ENCODE data around the gene INPP5J.

Gene INPP5J

DNA sequence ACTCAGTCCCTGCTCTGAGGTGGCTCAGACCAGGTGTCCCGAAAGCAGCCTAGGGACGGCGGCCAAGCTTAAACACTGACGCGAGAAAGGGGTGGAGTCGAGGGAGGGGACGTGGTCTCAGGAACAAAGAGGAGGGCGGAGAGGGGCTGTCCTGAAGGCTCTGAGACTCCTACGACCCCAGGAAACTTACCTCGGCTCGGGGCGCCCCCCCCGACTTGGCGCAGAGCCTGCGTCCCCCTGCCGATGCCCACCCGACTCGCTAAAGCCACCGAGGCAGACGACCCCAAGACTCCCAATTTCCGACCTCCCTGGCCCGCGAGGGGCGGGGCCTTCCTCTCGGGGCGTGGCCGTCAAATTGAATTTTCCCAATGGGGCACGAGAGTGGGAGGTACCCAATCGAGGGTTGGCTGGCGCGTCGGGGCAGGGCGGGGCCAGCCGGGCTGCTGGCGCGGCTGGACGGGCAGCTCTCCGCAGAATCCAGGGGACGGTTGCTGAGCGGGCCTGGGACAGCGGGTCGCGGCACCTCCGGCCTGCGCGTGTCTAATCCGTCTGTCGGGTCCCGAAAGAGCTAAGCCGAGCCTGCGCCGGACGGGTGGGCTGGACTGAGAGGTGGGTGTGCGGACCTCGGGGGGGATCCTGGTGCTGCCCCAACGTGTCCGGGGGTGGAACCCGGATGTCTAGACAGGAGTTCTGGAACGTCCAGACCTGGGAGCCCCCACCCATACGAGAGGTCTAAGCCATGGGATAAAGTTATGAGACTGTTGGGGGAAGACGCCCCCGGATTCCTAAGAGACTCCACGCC lies 41.7 kb upstream of the INPP5J start, which contains the start of gene SMTN:
SMTN (plus strand) TSS at position 471 of the 802 bp plus-strand sequence. CDS start 1,941 bp downstream, outside the sequence.
- DNase-seq (ENCODE audit: low read depth): peak; percentile 94
- TF ChIP-seq, protein P1, sequence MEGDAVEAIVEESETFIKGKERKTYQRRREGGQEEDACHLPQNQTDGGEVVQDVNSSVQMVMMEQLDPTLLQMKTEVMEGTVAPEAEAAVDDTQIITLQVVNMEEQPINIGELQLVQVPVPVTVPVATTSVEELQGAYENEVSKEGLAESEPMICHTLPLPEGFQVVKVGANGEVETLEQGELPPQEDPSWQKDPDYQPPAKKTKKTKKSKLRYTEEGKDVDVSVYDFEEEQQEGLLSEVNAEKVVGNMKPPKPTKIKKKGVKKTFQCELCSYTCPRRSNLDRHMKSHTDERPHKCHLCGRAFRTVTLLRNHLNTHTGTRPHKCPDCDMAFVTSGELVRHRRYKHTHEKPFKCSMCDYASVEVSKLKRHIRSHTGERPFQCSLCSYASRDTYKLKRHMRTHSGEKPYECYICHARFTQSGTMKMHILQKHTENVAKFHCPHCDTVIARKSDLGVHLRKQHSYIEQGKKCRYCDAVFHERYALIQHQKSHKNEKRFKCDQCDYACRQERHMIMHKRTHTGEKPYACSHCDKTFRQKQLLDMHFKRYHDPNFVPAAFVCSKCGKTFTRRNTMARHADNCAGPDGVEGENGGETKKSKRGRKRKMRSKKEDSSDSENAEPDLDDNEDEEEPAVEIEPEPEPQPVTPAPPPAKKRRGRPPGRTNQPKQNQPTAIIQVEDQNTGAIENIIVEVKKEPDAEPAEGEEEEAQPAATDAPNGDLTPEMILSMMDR (IDR thresholded peaks at IDR 0.05; ENCODE audit: insufficient read depth, low read depth, low read length, missing control alignments): no peak
- H3K4me3 ChIP-seq (ENCODE audit: low read length): peak within 1 kb of the TSS; percentile 74

DNA sequence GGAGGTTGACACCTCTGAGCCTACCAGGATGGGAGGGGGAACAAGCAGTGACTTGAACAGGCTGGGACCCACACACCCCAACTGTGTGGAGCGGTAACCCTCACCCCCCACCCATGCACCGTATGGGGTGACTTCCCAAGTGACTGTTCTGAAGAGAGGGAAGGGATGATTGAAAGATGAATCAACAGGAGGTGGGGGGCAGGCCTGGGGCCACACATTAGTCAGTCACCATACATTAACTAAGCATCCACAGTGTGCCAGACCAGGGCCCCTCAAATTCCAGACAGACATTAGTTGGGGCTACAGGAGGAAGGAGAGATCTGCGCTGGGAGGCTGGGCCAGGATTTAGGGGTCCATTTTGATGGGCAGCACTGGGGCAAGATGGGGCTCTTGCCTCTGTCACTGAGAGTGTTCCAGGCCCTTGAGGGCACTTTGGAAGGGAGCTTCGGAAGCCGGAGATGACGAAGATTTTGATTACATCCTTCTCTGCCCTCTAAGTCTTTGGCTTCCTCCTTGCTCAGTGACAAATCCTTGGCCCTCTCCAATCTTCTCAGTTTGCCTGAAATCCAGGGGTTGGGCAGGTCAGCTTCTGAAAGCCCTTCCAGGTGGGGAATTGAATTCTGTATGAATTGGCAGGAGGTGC lies 40.7 kb upstream of the INPP5J start:
- TF ChIP-seq, protein P1 (IDR thresholded peaks at IDR 0.05; ENCODE audit: insufficient read depth, low read depth, low read length, missing control alignments): no peak
- H3K4me3 ChIP-seq (ENCODE audit: low read length): peak overlapping the region; percentile 74

DNA sequence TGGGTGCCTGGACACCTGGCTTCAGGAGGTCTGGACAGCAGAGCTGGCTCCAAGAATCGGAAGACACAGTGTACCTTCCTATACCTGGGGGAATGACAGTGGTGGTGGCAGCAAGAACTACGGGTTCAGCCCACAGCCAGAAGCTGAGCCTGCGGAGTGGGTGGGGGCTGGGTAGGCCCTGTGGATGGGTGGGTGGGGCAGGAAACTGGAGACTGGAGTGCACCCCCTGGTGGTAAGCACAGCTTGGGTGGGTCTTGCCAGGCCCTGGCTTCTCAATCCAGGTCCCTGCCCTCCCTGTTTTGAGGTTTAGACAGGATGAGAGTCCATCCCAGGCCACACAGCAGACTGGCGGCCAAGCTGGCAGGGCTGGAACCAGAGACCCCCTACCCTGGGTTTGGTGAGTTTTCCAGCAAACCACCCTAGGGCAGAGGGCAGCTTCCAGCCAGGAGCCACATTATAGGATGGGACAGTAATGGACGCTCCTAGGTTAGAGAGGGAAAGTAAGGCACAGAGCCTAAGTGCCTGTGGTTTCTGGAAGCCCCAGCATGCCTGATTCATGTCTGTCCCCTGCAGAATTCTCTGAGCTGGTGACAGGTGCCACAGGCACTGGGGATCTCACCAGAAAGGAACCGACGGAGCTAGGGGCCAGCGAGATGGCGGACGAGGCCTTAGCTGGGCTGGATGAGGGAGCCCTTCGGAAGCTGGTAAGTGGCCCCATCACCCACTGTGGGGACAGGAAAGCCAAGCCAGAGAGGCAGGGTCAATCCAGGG lies 40.0 kb upstream of the INPP5J start:
- peak overlapping the region; percentile 74 for H3K4me3 ChIP-seq (ENCODE audit: low read length)
- TF ChIP-seq, protein P1 (IDR thresholded peaks at IDR 0.05; ENCODE audit: insufficient read depth, low read depth, low read length, missing control alignments): peak; percentile 65
- peak; percentile 84 for DNase-seq (ENCODE audit: low read depth)

More for the DNA sequence above, 40.7 kb upstream of the INPP5J start:
- DNase-seq (ENCODE audit: low read depth): peak; percentile 87

DNA sequence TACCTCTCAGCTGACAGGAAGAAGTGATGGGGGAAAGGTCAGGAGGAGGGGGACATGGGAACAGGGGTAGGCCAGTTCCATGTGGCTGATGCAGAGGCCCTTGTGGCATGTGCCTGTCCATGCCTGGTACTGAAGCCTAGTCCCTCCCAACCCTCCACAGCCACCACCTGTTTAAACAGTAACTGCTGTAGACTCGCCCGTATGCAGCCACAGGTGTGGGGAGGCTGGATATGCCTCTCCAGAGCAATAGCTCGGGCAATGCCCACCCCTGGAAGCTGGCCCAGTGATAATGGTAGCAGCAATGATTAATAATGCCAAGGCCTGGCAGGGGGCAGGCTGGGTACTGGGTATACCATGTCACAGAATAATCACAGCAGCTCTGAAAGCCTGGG lies 39.4 kb upstream of the INPP5J start:
- no peak overlapping the region for H3K4me3 ChIP-seq (ENCODE audit: low read length)

DNA sequence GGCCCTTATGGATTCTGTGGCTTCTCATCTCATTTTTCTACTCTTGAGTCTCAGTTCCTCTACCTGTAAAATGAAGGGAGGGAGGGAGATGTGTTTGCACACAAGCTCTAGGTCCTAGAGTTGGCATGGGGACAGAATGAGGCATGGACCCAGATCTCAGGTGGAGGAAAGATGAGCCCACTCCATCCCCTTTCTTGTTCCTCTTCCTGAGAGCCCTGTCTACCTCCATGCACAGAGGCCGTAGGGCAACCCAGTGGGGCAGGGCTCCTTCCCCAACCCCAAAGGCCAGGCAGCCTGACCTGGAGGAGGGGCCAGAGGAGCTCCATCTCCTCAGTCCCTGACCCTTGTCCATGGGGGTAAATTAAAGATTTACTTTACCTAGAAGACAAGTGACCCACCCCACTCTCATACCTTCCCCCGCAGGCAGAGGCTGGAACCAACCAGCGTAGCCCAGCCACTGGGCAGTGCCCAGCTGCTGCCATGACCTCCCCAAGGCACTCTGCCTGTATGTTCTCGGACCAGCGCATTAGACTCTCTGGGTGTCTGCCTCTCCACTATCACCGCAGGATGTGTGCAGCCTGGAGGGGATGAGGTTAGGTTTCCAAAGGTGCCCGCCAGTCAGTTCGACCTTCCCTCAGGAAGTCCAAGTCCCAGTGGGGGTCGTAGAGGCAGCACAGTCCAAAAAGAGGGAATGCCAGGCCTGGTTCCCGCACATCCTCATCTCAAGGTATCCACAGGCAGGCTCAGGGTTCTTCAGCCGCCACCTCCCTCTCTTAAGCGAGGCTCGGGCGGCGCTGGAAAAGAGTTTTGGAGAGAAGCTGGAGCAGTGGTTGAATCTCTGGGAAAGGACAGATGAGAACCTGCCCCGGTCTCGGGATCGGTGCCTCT lies 38.6 kb upstream of the INPP5J start:
- DNase-seq (ENCODE audit: low read depth): no peak
- peak overlapping the region; percentile 68 for H3K4me3 ChIP-seq (ENCODE audit: low read length)
- TF ChIP-seq, protein P1 (IDR thresholded peaks at IDR 0.05; ENCODE audit: insufficient read depth, low read depth, low read length, missing control alignments): no peak

More for the DNA sequence above, 39.4 kb upstream of the INPP5J start:
- DNase-seq (ENCODE audit: low read depth): no peak
- TF ChIP-seq, protein P1 (IDR thresholded peaks at IDR 0.05; ENCODE audit: insufficient read depth, low read depth, low read length, missing control alignments): no peak

All from epithelial cell of esophagus (primary cell).